GM19467 (cell line): Measurements from ENCODE around the gene ANKFN1.

Experiments
- ATAC-seq: cut with Tn5 transposase; IDR thresholded peaks from one replicate; pipeline ENCODE4 v1.9.1; 2021; ENCODE audit warnings: mild to moderate bottlenecking, moderate library complexity; ENCODE audit not compliant: unreplicated experiment

ANKFN1 gene

GRCh38 chr17:56425483-56425882 lies 272.2 kb downstream of the ANKFN1 start:
- no peak for ATAC-seq

GRCh38 chr17:56426901-56427300 lies 273.6 kb downstream of the ANKFN1 start:
- no peak for ATAC-seq

DNA sequence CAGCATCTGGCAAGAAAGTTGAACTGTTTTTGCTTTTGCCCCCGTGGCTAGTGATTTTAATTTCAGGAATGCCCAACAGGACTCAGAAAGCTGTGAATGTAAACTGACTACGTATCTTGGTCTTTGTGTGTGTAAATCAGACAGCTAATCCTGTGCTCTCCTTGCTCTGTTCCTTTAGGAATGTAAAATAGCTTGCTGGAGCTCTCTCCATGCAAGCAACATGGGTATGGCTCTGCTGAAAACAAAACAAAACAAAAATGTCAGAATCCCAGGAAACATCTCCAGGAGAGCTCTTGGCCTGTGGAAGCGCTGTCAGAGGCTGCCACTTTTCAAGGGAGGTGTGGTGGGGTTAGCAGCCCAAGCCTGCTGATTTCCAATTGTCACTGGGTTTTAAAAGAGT lies 278.5 kb downstream of the ANKFN1 start:
- ATAC-seq: no peak

DNA sequence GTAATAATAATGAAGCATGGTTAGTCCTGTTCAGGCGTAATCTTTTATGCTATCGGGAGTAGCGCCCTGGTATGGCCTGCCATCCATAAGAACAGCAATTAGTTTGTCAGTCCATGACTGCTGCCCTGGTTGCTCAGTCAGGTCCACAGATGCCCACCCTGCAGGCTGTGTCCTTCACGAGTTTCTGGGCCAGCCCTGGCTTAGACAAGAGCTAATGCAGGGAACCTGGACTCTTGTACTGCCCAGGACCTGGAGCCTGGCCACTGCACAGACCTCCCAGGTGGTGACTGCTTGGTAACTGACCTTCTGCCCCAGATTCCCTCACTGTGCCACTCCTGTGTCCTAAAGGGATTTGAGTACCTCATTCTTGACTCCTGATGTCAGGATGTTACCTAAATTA lies 279.2 kb downstream of the ANKFN1 start:
- ATAC-seq: no peak

GRCh38 chr17:56434610-56435009 lies 281.3 kb downstream of the ANKFN1 start:
- ATAC-seq: no peak

GRCh38 chr17:56436142-56436541 lies 282.9 kb downstream of the ANKFN1 start:
- ATAC-seq: no peak

GRCh38 chr17:56440419-56440818 lies 287.1 kb downstream of the ANKFN1 start:
- ATAC-seq: no peak

DNA sequence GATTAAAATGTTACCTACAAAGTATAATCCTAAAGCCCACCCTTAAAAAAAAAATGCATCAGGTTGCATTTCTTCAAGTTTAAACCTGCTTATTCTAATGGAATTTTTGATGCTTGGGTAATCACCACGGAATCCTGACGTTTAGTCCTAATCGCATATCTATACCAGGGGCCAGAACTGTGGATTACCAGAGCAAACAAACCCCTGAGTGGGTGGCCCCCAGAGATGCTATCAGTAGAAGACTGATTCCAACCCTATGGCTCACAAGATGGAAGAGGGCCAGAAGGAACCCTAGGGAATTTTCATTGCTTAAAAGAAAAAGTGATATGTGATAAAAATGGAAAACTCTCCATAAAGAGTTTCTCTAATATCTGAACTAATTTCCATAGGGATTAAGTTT lies 288.0 kb downstream of the ANKFN1 start:
- ATAC-seq: no peak

DNA sequence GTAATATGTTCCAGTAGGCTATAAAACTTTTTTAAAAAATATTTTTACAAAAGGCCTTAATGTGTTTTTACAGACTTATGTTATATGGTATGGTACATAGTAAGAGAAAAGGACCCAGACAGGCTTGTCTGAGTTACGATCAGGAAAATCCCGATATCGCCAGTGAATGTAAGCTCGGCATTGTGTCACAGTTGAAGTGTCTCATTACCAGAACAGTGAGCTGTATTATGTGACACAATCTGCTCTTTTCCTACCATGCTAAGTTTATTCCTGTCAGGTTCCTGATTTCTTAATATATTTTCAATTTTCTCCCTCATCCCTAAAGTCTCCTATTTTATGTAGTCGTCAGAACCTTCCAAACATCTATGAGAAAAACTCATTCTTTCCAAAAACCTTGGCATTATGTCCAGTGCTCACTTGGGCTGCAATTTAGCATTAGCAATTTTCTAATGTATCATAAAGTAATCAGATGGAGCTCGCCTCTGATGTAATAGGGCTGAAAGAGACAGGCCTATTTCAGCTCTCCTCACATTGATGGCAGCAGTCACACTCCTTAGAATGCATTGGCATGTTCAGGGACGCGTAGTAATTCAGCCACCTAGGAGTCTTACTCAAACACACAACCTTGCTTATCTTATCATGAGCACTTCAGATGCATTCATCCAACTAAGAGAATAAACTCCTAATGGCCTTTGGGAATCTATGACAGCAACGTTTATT lies 292.6 kb downstream of the ANKFN1 start:
- no peak for ATAC-seq

- no peak for ATAC-seq
Measured at GRCh38 chr17:56447171-56447570, 293.9 kb downstream of the ANKFN1 start.

DNA sequence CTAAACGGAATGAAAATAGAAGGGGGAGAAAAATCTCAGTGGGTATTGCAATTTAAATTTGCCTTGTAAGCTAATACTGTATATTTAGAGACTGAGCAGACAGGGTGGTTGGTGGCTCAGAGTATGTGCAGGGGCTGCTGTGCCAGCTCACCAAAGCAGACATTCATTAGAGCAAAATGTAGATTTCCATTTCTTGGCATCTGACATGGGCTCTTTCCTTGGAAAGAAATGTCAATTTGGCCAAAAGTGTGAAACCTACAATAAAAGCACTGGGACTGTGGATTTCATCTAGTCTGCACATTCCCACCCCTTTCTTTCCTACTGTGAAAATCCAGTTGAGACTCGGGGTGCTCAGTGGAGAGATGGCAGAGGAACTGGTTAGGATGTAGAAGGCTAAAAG lies 295.1 kb downstream of the ANKFN1 start:
- ATAC-seq: no peak

DNA sequence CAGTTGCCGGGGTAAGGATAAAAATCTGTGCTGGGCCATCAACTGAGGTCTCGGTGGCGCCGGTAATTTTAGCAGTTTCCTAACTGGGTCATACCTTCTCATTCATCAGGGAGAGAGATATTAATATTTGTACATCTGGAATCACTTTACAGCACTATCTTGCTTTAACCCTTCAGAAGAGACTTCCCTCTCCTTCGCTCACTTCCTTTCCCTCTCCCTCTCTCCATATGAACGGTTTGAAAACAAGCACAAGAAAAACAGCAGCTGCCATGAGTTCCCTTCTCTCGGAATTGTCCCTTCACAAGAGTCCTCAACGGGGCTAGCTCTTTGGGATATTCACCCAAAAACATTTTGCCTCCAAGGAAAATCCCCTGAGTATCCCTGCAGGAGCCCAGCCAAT lies 295.9 kb downstream of the ANKFN1 start:
- no peak for ATAC-seq

DNA sequence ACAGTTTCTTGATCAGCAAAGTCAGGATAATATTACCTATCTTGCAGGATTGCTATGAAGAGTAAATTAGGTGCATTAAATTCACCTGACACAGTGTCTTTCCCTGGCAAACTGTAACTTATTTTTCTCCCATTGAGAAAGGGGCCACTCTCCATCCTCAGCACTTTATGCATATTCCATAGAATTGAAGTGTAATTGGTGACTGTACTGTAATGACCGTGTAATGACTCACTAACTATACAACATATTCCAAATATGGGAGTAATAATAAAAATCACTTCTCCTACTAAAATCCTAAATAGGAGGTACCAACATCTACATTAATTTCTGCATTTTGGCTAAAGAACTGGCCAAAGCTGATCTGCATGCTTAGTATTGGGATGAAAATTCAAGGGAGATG lies 298.4 kb downstream of the ANKFN1 start:
- no peak for ATAC-seq

DNA sequence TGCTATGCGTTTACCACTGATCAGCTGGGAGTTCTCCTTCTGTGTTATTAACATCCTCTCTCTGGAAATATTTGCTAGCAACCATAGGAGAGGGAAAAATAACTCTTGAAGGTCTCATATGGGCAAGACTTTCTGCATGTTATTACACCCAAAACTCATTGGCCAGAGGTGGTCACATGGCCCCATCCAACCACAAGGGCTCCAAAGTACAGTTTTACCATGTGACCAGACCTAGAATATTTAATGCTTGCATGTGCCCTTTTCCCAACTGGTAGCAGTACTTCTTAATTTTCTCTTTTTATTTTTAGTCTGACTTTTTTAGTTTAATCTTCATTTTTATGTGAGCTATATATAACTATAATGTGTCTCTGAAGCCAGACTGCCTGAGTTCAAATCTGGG lies 299.2 kb downstream of the ANKFN1 start:
- no peak for ATAC-seq

- ATAC-seq: no peak
Measured at GRCh38 chr17:56457501-56457900, 304.2 kb downstream of the ANKFN1 start.

- no peak for ATAC-seq
Measured at GRCh38 chr17:56465886-56466285, 312.6 kb downstream of the ANKFN1 start.

DNA sequence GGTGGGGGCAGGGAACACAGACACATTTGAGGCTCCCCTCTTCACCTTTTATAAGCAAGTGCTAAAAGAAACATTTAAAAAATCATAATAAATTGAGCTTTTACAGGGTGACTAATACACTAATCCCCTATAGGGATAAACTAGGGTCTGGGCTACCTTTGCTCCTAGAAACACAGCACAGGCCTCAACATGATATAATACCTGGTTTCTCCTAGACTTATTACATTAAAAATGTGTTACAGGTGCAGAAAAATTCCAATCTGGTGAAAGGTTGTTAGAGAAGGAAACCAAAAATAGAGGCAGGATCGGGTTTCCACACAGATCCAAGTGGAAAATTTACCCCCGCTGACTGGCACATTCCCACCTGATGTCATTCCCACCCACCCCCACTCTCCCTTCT lies 315.6 kb downstream of the ANKFN1 start:
- ATAC-seq: no peak

GRCh38 chr17:56471696-56472095 lies 318.4 kb downstream of the ANKFN1 start:
- no peak for ATAC-seq

- no peak for ATAC-seq
Measured at GRCh38 chr17:56475116-56475515, 321.8 kb downstream of the ANKFN1 start.

DNA sequence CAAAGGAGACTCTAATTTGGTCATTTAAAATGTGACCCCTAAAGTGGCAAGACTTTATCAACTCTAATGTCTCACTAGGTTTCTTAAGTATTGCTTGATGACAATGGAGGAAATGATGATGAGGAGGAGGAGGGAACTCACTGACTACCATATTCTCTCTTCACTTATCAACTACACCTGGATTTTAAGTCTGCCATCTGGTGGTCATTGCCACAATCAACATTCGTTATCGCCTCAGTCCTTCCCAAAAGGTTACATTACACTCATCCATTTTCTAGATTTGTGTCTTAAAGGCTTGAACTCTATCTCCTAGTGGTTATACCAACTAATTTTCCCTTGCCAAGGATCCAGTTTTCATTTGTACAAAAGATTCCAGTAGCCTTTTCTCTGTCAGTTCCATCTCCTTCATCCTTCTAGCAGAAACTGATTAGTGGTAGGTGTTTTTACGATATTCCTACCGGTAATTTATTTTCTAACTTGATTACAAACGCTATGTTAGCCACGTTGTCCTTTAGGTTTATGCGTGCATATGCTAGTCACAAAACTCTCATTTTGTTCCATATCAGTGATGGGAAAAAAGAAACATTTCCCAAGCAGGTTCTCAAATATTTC lies 325.7 kb downstream of the ANKFN1 start:
- no peak for ATAC-seq

DNA sequence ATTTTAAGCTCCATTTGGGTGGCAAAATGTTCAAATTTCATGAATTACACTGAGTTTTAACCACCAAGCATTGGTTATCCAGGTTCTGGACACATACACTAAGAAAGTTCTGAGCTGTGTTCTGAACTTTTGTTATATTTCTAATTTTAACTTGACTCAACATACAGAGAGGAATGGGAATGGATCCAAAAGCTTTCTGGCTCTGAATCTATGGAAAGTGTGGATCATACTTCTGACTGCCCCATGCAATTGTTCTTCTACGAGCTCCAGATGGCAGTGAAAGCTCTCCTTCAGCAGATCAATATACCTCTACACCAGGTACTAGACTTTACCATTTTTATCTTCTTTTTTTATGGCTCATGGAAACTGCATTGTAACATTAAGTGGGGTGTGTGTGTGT lies 327.2 kb downstream of the ANKFN1 start:
- ATAC-seq: no peak

- ATAC-seq: no peak
Measured at GRCh38 chr17:56481659-56482058, 328.4 kb downstream of the ANKFN1 start.

DNA sequence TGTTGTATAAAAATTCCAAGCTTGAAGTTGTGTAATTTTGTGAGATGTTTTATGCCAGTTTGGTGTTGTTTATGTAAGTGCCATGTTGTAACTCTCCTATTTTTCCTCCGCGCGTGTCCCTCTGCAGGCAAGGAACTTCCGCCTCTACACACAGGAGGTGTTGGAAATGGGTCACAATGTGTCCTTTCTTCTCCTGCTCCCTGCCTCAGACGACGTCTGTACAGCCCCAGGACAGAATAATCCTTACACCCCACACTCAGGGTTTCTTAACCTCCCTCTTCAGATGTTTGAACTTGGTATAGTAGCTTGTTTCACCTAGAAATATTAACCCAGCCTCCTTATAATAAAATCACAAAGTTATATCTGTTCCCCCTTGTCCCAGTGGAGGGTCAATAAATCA lies 329.0 kb downstream of the ANKFN1 start:
- ATAC-seq: no peak
